ENCODE data around the gene MORC2.

GRCh38 chr22:30877662-30878515, 90.7 kb downstream of the MORC2 start:
- no peak for TF ChIP-seq L3MBTL2 (conservative IDR thresholded peaks at IDR 0.05)
- no peak for TF ChIP-seq BHLHE40 (IDR thresholded peaks at IDR 0.05; ENCODE audit: borderline replicate concordance)
- no peak for TF ChIP-seq ELF4 (IDR thresholded peaks at IDR 0.05)
- no peak for TF ChIP-seq TARDBP (IDR thresholded peaks at IDR 0.05)

Measured in HEK293T (cell line).